Ramos (cell line): Measurements from ENCODE around the gene RGS5.

ENCODE experiments used
- in situ Hi-C: fragments of 300-500 bp; cut with MboI; formaldehyde crosslinking; loops from one replicate; pipeline ENCODE4 v1.14.3; 2022; ENCODE audit warnings: low sequenced_read_pairs; ENCODE audit not compliant: unreplicated experiment

Gene RGS5

DNA sequence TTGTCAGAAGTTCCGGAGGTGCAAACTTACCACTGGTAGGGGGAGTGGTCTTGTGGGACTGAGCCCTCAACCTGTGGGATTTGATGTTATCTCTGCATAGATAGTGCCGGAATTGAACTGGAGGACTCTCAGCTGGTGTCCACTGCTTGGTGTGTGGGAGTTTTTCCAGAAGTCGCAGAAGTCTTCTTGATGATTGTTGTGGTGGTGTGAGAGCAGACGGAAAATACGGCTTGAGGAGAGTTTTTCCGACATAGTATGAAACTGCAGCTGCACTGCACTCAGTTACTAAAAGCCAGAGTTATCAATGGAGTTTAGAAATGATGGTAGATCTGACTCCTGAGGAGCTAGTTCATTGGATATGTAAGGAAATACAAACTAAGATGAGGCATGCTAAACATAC is 14.9 kb downstream of the RGS5 start:
- in situ Hi-C loops = loop anchor here (25.0 kb wide), 1 partner anchor 326 kb away; the partner anchor contains the start of gene CCDC190

- in situ Hi-C loops = loop anchor here (25.0 kb wide), 1 partner anchor 325 kb away; the partner anchor contains the start of gene CCDC190
Observed at GRCh38 chr1:163186862-163187261, 15.9 kb downstream of the RGS5 start.

DNA sequence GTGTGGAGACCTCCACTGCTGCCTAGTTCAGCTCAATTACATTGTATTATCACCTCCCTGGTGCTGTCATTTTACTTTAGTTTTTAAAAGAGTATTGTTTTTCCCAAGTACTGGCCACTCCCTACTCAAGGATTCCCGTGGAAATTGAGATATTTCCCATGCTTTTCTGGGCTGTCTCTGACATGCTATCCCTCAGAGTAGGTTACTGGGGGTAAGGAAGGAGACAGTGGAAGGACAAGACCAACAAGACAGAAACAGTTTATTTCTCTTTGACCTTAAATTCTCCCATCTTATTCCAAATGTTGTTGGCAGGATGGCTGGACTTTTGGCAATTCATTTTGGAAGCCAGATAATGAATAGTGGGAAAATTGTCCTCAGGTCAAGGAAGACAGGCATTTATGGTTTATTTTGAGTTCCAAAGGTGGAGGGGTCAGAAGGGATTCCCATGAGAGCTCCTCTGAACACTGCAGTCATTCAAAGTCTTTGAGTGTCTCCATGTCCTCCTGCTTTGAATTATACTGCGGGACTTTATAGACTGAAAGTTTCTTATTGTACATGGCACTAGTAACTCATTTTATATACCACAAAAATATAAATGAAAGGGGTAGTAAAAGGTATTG is 20.3 kb downstream of the RGS5 start:
- in situ Hi-C loops = loop anchor here (25.0 kb wide), 1 partner anchor 320 kb away; the partner anchor contains the start of gene CCDC190

GRCh38 chr1:163178628-163179027 is 24.1 kb downstream of the RGS5 start:
- in situ Hi-C loops = loop anchor here (25.0 kb wide), 1 partner anchor 316 kb away; the partner anchor contains the start of gene CCDC190

- in situ Hi-C loops = loop anchor here (25.0 kb wide), 1 partner anchor 314 kb away; the partner anchor contains the start of gene CCDC190
Observed at GRCh38 chr1:163176797-163177196, 25.9 kb downstream of the RGS5 start.

DNA sequence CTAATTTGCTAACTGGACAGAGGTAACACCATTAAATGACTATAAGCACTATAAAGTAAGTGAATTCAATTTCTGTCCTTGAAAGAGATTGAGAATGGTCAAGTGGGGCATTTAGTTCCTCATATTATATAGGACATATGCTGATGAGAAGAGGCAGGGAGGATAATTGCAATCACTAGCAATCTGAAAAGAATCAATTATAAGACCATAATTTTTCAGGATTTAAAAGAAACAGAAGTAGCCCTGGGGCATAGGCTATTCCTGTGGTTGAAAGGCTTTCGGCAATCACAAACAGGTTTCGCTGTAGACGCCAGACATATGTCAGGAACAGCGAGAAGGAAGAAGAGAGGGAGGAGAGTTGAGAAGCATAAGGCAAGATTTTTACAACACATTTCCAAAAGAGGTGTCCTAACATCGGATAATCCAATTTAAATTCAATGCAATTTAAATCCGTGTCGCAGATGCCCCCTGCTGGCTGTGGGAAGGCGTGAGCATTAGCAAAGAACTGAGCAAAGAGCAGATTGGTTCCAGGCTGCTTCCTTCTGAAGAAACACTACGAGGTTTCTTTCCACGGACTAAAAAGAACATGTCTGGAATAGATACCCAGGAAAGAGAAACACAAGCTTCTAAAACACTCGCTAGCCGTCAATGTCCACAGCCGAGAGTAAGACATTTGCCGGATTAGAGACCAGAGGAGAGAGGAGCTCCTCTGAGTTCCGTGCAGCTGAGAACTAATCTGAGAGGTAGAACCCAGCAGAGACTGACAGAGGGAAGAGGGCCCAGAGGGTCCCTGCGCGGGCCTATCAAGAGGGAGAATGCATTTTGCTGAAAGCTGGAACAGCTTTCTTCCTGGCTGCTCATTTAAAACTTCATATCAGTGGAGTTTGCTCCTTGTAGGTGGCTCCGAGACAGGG is 27.9 kb downstream of the RGS5 start:
- in situ Hi-C loops = loop anchor here (25.0 kb wide), 1 partner anchor 312 kb away; the partner anchor contains the start of gene CCDC190

GRCh38 chr1:163173121-163173520 is 29.6 kb downstream of the RGS5 start:
- in situ Hi-C loops = no loop called here

DNA sequence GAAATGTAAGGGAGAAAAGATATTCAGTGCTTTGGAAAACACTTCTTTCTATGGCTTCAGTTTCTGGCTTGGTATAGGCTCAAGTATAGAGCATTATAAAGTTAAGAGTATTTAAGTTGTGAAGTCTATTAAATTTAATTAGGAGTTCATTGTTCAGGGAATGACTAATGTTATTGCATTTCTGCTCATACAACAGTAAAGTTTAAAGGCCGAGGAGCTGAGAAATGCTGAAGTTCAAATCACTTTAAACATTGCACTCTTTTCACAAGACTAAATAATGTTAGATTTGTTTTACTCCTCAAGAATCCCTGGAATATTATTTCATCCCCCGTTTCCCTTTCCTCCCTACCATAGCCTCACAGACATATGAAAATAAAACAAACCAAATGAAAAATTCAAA is 30.1 kb downstream of the RGS5 start:
- in situ Hi-C loops = no loop called here

DNA sequence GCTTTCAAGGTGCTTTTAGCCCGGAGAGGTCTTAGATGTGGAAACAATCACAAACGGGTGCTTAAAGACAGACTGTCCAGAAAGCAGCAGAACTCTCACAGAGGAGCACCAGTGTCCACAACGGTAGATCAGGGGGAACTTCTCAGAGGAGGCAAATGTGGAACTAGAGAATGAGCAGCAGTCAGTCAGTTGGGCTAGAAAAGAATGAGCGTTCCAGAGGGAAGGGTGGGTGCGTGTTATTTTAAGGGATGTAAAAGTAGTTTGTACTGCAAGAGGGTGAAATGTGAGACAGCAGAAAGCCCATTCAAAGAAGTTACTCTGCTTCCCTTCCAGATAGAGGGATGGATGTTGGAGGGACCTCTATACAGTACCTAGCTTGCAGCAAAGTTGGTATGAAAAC is 30.9 kb downstream of the RGS5 start:
- in situ Hi-C loops = no loop called here

GRCh38 chr1:163170975-163171676 is 31.6 kb downstream of the RGS5 start:
- in situ Hi-C loops = no loop called here

DNA sequence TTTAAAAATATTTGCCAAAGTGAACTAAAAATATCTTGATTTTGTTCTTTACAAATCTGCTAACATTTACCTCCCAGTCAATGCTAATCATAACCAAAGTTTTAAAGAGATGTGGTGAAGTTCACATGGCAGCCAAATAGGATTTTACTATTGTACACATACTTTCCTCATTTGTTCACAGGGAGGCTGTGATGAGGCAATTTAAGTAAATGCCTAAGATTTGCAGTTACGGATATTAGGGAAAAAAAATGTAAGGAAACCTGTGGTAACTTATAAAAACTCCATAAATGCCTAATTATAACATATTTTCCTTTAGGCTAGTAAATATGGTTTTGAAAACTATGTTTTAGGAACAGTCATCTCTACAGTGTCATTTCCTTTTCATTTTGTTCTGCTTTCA is 32.4 kb downstream of the RGS5 start:
- in situ Hi-C loops = no loop called here

- in situ Hi-C loops = no loop called here
Observed at GRCh38 chr1:163169553-163169952, 33.2 kb downstream of the RGS5 start.

GRCh38 chr1:163168053-163168452 is 34.7 kb downstream of the RGS5 start:
- in situ Hi-C loops = no loop called here

DNA sequence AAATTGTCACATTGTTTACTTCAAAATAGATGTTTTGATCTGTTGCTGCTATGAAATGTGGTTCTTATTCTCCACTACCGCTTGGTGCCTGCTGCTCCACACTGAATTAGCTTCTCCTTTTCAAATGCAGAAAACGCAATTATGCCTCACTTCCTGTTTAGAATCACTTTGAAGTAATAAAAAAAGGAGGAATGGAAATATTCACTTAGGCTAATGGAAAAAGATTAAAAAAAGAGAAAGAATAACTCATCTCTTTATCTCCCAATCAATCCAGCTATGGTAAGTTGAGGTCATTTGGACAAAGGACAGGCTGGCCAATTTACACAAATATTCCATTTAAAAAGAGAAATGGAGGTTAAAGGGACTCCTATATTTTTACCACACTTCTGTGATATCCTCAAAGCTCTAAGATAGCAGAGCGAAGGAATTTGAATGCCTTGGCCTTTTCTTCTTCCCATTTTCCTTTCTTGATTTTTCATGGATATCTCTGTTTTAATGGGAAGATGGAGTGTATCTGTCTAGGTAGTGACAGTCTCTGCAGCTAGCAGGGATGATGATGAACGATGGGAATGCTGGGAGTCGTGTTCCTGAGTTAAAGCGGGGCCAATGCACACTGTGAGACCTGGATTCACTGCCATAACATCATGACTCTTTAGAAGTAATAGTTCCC is 35.7 kb downstream of the RGS5 start:
- in situ Hi-C loops = no loop called here

- in situ Hi-C loops = no loop called here
Observed at GRCh38 chr1:163165119-163165518, 37.6 kb downstream of the RGS5 start.

- in situ Hi-C loops = no loop called here
Observed at GRCh38 chr1:163163881-163164582, 38.7 kb downstream of the RGS5 start.

GRCh38 chr1:163163163-163163562 is 39.6 kb downstream of the RGS5 start:
- in situ Hi-C loops = no loop called here

DNA sequence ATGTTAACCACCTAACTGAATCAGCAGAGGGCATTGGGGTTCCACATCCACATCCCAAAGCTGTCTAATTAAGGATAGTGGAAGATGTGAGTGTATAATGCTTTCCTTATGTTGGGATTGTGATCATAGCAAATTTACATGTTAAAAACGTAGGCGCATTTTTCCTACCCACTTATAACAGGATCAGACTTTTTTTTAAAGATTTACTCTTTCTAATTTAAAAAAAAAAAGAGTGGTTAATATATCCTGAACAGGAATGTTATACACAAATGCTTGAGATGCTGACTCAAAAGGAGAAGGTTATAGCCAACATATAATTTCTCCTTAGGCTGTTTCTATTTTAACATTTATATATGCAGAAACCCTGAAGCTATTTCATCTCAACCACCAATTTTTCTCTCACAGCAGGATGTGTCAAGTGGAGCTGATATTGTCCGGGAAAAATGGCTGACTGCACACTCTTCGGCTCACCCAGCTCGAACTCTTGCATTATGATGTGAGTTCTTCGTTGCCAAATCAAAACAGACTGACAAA is 40.3 kb downstream of the RGS5 start:
- in situ Hi-C loops = no loop called here

- in situ Hi-C loops = no loop called here
Observed at GRCh38 chr1:163161841-163162240, 40.9 kb downstream of the RGS5 start.
